ENCODE measurements around the gene PRRT2. TPM values are rescaled to one million over a fixed set of nuclear protein-coding genes. Genes with fewer than 3 reads are reported as not detected.
"Not testable (repeated sequence)": the region's sequence is repeated elsewhere in the genome, so short reads cannot be mapped to it uniquely, and the experiment has no call there.

PRRT2 gene
- total and polyA plus RNA-seq, 10 of the 15 experiments (the other 5 are each of a cell fraction or from before 2014, with no cell fraction given), result 0.08 to 0.49 (median 0.12) TPM; not detected in 4

DNA sequence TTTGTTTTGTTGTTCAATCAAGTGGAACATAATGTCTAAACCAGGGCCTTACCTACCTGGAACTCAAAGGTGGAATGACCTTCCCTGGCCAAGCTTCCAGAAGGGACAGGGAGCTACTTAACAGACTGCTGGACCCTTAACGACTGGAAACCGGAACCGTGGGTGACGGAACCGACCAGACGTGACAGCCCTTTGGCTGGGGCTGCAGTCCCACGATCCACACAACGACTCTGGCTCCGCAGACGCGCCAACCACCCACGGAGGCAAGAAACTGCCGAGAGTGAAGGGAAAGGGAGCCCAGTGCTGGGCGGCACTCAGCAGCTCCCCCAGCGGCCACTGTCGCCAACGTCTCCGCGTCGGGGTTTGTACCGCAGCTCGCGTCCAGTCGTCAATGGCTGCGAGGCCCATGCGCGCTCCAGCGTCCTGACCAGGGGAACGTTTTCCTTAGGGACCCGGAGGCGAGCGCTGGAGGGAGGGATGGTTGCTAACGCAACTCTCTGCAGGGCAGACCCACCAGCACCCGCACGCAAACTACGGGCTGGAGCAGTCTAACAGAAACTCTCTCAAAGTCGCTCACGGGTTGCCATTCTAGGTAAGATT, 27.0 kb upstream of the PRRT2 start (continued):
- TF ChIP-seq EZH2 (IDR thresholded peaks at IDR 0.05; ENCODE audit: borderline replicate concordance, control insufficient read depth, low read depth, low read length) (no peak), STAT1 (conservative IDR thresholded peaks at IDR 0.05) (no peak)

DNA sequence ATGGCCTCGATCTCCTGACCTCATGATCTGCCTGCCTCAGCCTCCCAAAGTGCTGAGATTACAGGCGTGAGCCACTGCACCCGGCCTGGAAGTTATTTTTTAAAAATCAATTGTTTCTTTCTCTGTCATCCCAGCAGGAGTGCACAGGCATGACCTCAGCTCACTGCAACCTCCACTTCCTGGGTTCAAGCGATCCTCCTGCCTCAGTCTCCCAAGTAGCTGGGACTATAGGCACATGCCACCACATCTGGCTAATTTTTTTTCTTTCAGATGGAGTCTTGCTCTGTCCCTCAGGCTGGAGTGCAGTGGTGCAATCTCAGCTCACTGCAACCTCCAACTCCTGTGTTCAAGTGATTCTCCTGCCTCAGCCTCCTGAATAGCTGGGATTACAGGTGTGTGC, 24.8 kb upstream of the PRRT2 start:
- H4K20me1 ChIP-seq (ENCODE audit: control insufficient read depth, insufficient read depth); H3K4me3 ChIP-seq; H3K9me3 ChIP-seq (replicated peaks; ENCODE audit: control insufficient read depth, insufficient read depth, low read length); H2AFZ ChIP-seq (ENCODE audit: control insufficient read depth, low read depth, low read length); in situ Hi-C loops (cut with MboI); ATAC-seq; intact Hi-C loops (cut with micrococcal nuclease; ENCODE audit: unreplicated experiment); RAD21 ChIA-PET (ENCODE audit: unreplicated experiment); H3K4me2 ChIP-seq (ENCODE audit: control insufficient read depth, insufficient read depth); POLR2A ChIA-PET; H3K36me3 ChIP-seq (ENCODE audit: control insufficient read depth in 2 of 2, insufficient read depth in 2 of 2, low read length in 1 of 2); FAIRE-seq; BruUV-seq (replicated peaks); H3K27ac ChIP-seq (ENCODE audit: control insufficient read depth, insufficient read depth); H3K9ac ChIP-seq (ENCODE audit: control insufficient read depth, insufficient read depth, low read length); H3K27me3 ChIP-seq (replicated peaks in 1 of 2; ENCODE audit: control insufficient read depth in 2 of 2, insufficient read depth in 2 of 2, low read length in 1 of 2); DNase-seq (ENCODE audit: low read depth, low spot score): not testable (repeated sequence)
- CTCF ChIA-PET, result interaction anchor here (0.7 to 1.5 kb wide), 3 partner anchors 12 to 49 kb away, joined by 3 to 4 read pairs (median 3); no protein-coding TSS in a partner anchor
- peaks cover 13% of the 10 kb centered on the region for H3K4me1 ChIP-seq (ENCODE audit: control insufficient read depth, insufficient read depth, low read length)
- H3K79me2 ChIP-seq (ENCODE audit: control insufficient read depth, insufficient read depth, low read length), result peaks cover 19% of the 10 kb centered on the region
- WGBS (ENCODE audit: insufficient coverage, insufficient replicate concordance, low lambda C conversion rate, missing lambda C conversion rate), result 52% methylated on average over 4 of the region's 4 CpGs
- SMC1A ChIA-PET (ENCODE audit: uncharacterized antibody, unreplicated experiment), result interaction anchor here (0.7 to 1.2 kb wide), 2 partner anchors 32 to 62 kb away, joined by 4 to 5 read pairs; no protein-coding TSS in a partner anchor

GRCh38 chr16:29789775-29790182, 22.2 kb upstream of the PRRT2 start:
- TSS peak; percentile 99 for BruUV-seq (replicated peaks)
- intact Hi-C loops (cut with micrococcal nuclease; ENCODE audit: unreplicated experiment) (loop anchor here (1.0 to 5.0 kb wide), 2 partner anchors 16 to 87 kb away; no protein-coding TSS in a partner anchor), in situ Hi-C loops (cut with MboI) (no loop called here)
- Histone ChIP-seq H3K9me3 (replicated peaks; ENCODE audit: control insufficient read depth, insufficient read depth, low read length) (no peaks in the 10 kb centered on the region), H3K4me3 (peak overlapping the region; percentile 89), H3K9ac (ENCODE audit: control insufficient read depth, insufficient read depth, low read length) (peak overlapping the region; percentile 89), H3K27me3 (replicated peaks in 1 of 2; ENCODE audit: control insufficient read depth in 2 of 2, insufficient read depth in 2 of 2, low read length in 1 of 2) (no peaks in the 10 kb centered on the region), H2AFZ (ENCODE audit: control insufficient read depth, low read depth, low read length) (peak overlapping the region; percentile 94), H3K36me3 (ENCODE audit: control insufficient read depth in 2 of 2, insufficient read depth in 2 of 2, low read length in 1 of 2) (0 out of 4 replicates have a peak, but pooled peaks cover 0 to under 1% of the 10 kb centered on the region in 2 experiments), H3K79me2 (ENCODE audit: control insufficient read depth, insufficient read depth, low read length) (peaks cover 43% of the 10 kb centered on the region), H3K4me1 (ENCODE audit: control insufficient read depth, insufficient read depth, low read length) (peaks cover 15% of the 10 kb centered on the region), H3K4me2 (ENCODE audit: control insufficient read depth, insufficient read depth) (peak overlapping the region; percentile 87), H3K27ac (ENCODE audit: control insufficient read depth, insufficient read depth) (peak overlapping the region; percentile 95), H4K20me1 (ENCODE audit: control insufficient read depth, insufficient read depth) (no peaks in the 10 kb centered on the region)
- ChIA-PET CTCF (interaction anchor here (0.8 to 5.3 kb wide), 22 partner anchors 12 to 266 kb away, joined by 3 to 32 read pairs (median 4); partner anchors contain the start of genes MVP, PAGR1 and ZG16), SMC1A (ENCODE audit: uncharacterized antibody, unreplicated experiment) (interaction anchor here (0.7 to 6.4 kb wide), 12 partner anchors 13 to 147 kb away, joined by 3 to 38 read pairs (median 5); partner anchors contain the start of gene PAGR1), RAD21 (ENCODE audit: unreplicated experiment) (interaction anchor here (0.6 to 1.7 kb wide), 16 partner anchors 13 to 223 kb away, joined by 3 to 8 read pairs (median 4); partner anchors contain the start of gene TAOK2), POLR2A (interaction anchor here (0.6 to 3.3 kb wide), 18 partner anchors 8 to 276 kb away, joined by 3 to 24 read pairs (median 4); partner anchors contain the start of genes ALDOA and MAZ)
- DNase-seq (ENCODE audit: low read depth, low spot score), result no peak
- ATAC-seq, result peak; percentile 23
- 35% methylated on average over 20 of the region's 20 CpGs for WGBS (ENCODE audit: insufficient coverage, insufficient replicate concordance, low lambda C conversion rate, missing lambda C conversion rate)
- no peak for TF ChIP-seq STAT1 (conservative IDR thresholded peaks at IDR 0.05)
- 0 out of 4 replicates have a peak, but pooled peaks of 1 of the 2 experiments have one; percentile 11 for TF ChIP-seq IKZF2 (IDR thresholded peaks at IDR 0.05)
- TF ChIP-seq, protein P1, sequence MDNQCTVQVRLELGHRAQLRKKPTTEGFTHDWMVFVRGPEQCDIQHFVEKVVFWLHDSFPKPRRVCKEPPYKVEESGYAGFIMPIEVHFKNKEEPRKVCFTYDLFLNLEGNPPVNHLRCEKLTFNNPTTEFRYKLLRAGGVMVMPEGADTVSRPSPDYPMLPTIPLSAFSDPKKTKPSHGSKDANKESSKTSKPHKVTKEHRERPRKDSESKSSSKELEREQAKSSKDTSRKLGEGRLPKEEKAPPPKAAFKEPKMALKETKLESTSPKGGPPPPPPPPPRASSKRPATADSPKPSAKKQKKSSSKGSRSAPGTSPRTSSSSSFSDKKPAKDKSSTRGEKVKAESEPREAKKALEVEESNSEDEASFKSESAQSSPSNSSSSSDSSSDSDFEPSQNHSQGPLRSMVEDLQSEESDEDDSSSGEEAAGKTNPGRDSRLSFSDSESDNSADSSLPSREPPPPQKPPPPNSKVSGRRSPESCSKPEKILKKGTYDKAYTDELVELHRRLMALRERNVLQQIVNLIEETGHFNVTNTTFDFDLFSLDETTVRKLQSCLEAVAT (IDR thresholded peaks at IDR 0.05), result peak; percentile 94
- 0 out of 2 replicates have a peak, but pooled peaks have one; percentile 21 for TF ChIP-seq DPF2 (IDR thresholded peaks at IDR 0.05)
- FAIRE-seq, result no peak

Data from GM12878 (cell line).